Glomerular endothelial cell (primary cell): ENCODE measurements around the gene DNAJA4. TPM values are rescaled to one million over a fixed set of nuclear protein-coding genes. Genes with fewer than 3 reads are reported as not detected.

Experiments used
- DNase-seq: peaks from one replicate; pipeline ENCODE4 v3.0.0-alpha.2; 2011; ENCODE audit warnings: low read depth, low spot score; ENCODE audit errors: extremely low read depth
- total RNA-seq: library from RNA; depleted of rRNA; stranded (reverse); fragments of >200 nt; gene quantifications from 2 replicates; pipeline ENCODE4 v1.2.3, GENCODE V29; 2015

The DNAJA4 gene
- 10.2 and 12.2 TPM in 2 replicates for total RNA-seq

- no peak for DNase-seq
Observed at GRCh38 chr15:78264304-78265136, at the start of gene DNAJA4. DNAJA4 (plus strand) TSS chr15:78264562; CDS start chr15:78264764, 202 bp downstream.

DNA sequence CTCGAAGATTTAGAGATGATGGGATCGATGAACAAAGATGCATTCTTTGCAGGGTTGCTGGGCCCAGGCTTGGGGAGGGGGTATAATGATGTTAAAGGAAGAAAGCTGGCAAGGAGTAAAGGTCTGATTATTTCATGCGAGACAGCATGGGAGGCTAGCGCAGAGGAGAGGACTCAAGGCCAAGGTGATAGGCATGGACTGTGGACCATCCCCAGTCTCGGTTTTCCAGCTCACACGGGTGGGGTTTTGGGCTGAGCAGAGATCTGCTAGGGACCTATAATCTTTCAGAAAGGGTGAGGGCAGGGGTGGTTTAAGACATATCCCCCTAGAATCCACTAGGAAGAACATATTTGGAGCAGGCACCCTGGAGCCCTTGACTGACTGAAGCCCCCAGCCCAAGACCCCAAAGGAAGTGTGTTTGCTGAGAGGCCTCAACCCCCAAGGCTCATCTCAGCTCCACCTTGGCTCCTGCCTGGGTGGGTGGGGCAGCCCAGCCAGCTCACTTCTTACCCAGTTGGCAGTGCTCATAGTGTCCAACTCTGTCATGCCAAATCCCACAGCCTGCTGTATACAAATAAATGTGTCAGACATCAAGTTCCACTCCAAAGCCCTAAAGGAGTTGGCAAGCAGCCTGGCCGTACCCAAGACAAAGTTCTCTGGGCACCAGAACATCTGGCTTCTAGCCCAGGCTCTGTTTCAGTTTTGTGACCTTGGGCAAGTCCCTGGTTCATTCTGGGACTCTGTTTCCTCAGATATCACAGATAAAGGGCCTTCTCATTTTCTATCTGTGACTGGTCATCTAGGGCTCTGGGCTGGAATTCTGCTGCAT is 47.9 kb upstream of the DNAJA4 start:
- DNase-seq: no peak

GRCh38 chr15:78220713-78221112 is 43.6 kb upstream of the DNAJA4 start:
- DNase-seq: no peak

DNA sequence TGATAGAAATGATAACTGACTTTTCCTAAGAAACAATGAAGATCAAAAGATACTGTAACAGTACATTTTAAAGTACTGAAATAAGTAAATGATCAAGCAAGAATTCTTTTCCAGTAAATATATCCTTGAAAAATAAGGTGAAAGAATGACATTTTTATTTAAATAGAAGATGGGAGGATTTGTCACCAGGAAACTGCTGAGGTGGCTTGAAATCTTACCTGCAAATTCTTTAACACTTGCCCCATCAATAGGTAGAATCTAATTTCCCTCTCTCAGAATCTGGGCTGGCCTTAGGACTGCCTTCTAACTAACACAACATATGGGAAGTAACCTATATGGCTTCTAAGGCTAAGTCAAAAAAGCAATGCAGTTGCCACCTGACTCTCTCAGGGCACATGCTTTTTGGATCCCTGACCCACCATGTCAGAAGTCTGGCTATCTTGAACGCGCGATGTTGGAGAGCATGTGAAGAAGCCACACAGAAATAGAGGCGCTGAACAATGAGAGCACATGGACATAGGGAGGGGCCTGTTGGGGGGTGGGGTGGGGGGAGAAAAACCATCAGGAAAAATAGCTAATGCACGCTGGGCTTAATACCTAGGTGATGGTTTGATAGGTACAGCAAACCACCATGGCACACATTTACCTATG is 41.5 kb upstream of the DNAJA4 start:
- DNase-seq: no peak

- DNase-seq: no peak
Observed at GRCh38 chr15:78223396-78224022, 40.9 kb upstream of the DNAJA4 start.

DNA sequence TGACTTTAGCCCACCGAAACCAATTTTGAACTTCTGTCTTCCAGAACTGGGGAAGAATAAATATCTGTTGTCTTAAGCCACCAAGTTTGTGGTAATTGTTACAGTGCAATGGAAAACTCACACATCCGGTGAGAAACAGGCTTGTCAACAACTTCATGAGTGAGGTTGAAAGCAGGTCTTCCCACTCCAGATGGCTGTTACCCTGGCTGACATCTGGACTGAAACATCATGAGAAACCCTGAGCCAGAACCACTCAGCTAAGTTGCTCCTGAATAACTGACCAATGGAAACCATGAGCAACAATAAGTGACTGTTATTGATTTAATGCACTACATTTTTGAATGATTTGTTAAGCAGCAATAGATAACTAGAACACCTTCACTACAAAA is 40.3 kb upstream of the DNAJA4 start:
- DNase-seq: no peak

DNA sequence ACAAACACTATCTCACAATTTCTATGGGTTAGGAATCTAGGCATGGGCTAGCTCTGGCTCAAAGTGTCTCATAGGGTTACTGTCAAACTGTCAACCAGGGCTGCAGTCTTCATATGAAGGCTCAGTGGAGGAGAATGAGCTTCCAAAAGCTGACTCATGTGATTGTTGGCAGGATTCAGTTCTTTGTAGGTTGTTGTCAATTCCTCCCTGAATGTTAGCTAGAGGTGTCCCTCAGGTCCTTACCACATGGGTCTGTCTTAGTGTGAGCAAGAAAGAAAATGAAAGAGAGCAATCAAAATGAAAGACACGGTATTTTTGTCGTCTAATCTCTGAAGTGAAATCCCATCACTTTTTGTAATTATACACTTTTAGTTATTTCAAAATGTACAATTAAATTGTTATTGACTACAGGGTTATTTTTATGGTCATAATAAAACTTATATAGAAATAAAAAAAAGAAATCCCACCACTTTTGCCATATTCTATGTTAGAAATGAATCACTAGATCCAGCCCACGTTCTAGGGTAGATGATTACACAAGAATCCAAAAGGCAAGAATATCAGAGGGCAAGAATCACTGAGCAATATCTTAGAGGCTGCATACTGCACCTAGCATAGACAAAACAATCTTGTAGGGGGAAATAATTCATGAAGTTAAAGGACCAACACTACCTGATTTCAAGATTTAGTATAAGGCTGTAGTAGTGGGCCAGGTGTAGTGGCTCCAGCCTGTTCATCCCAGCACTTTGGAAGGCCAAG is 38.4 kb upstream of the DNAJA4 start:
- no peak for DNase-seq

- DNase-seq: no peak
Observed at GRCh38 chr15:78228356-78228996, 35.9 kb upstream of the DNAJA4 start.

DNA sequence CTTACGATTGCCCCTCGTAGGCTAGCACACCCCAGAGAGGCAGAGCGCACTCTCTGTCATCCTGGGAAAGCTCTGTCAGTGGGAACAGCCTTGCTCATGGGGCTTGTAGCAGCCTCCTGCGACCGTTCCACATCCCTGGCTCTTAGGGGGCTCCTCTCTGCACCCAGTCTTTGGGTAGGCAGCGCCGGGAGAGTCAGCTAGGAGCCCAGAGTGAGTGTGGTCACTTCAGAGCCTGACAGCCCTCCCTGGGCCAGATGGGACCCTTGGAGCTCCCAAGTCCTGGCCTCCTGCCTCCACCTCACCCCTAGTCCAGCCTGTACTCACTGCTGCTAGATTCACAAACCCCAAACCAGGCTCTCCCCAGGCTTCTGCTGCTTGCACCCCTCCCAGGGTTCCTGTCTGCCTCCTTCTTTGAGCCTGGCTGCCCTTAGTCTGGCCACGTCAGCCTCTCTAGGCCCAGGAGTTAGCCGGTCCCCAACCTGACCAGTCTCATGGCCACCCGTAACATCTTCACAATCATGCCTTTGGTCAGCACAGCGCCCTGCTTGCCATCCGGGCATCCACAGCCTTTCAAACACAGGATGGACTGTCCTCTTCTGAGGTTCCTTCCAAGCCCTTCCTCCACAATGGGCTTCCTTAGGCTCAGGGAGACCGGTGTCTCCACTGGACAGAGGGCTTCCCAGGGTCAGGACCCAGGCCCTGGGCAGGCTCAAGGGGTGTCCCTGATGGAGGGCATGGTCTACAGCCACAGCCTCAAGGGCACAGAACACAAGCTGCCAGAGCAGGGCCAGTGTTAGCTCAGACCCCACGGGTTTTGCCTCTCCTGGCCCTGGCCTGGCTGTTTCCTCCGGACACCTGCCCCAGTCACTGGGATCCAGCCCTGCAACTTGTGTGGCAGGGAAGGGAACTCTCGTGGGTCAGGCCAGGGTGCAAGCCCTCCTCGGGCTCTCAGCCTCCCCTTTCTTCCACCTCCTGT is 34.6 kb upstream of the DNAJA4 start:
- DNase-seq: no peak

- no peak for DNase-seq
Observed at GRCh38 chr15:78232951-78233350, 31.4 kb upstream of the DNAJA4 start.

DNA sequence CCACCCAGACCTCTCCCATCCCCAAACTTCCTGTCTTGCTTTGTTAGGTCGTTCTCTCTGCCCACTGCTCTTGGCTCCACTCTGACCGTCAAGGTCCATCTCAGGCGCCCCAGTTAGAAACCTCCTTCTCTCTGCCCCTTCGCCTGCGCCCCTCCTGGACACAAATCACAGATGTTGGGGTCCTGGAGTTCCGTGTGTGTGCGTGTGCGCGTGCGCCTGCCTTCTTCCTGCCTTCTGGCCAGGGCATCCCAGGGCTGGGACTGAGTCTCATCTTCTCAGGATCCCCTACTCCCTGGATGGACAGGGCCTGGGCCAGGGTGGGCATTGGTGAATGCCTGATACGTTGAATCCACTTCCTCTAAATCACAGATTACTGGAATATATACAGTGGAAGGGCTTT is 30.9 kb upstream of the DNAJA4 start:
- DNase-seq: no peak

DNA sequence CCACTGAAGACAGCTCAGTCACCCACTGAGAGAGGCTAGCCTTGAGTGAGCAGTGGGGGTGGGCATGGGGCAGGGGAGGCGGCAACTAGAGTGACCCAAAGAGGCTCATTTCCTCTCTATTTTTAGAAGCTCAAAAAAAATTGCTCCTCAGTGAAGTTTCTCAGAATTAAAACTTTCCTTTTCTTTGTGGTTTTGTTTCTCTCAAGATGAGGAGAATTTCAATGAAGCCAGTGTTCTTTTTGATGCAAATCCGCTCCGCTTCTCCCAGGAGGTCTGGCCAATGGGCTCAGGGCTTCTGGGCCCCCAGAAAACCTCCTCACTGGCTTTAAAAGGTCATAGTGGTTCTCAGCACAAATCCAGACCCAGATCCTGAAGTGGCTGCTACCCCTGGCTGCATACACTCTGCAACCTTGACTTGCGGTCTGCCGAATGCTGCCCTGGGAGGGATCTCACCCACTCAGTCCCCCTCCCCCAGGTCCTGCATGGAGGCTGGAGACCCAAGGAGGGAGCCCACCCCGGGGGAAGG is 29.8 kb upstream of the DNAJA4 start, which contains the start of gene ACSBG1:
Gene ACSBG1 (minus strand): TSS at position 51 of the 526 bp plus-strand sequence. CDS start 64 bp downstream, outside the sequence.
- no peak for DNase-seq

DNA sequence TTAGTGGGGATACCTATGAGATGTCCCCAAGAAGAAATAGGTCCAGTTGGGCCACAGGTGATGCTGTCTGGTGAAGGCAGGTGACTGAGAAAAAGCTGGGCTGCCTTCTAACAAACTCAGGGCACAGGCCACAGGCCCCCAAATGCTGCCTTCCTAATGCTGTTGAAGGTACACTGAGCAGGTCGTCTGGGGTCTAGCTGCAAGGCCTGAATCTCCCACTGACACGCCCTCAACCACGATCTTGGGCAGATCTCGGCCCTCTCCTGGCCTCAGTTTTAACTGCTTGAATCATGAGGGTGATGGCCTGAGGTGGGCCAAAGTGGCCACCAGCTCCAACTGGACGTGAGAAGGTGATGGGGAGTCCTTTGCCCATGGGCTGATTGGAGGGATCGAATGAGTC is 27.9 kb upstream of the DNAJA4 start:
- DNase-seq: no peak

GRCh38 chr15:78237146-78237545 is 27.2 kb upstream of the DNAJA4 start:
- DNase-seq: no peak

DNA sequence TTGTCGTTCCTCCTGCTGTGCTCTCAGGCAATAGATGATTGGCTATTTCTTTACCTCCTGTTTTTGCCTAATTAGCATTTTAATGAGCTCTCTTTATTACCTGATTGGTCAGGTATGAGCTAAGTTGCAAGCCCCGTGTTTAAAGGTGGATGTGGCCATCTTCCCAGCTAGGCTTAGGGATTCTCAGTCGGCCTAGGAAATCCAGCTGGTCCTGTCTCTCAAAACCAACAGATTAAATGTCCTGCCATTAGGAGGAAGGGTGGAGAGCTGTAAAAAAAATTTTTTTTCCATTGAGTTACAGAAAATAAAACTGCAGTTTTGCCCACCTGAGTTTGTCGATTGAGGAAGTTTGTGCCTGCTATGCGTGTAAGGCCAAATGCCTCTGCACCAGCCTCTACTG is 24.6 kb upstream of the DNAJA4 start:
- DNase-seq: no peak

- DNase-seq: no peak
Observed at GRCh38 chr15:78241017-78241416, 23.3 kb upstream of the DNAJA4 start.

GRCh38 chr15:78242128-78242527 is 22.2 kb upstream of the DNAJA4 start:
- no peak for DNase-seq

GRCh38 chr15:78243058-78243457 is 21.3 kb upstream of the DNAJA4 start:
- no peak for DNase-seq
